Measurements from ENCODE around the gene SLC35B3. TPM values are rescaled to one million over a fixed set of nuclear protein-coding genes. Genes with fewer than 3 reads are reported as not detected.

Gene SLC35B3
- total and polyA plus RNA-seq, 2 of the 8 experiments (the other 6 are each of a cell fraction or from before 2014, with no cell fraction given), result 5.5 to 9.8 TPM

- no peak overlapping the region for H3K14ac ChIP-seq (ENCODE audit: insufficient read length)
- H3K18ac ChIP-seq (ENCODE audit: extremely low read depth, low read length), result no peak overlapping the region
- H3K9me3 ChIP-seq (ENCODE audit: insufficient read depth in 2 of 2, low read depth in 1 of 2, low read length in 1 of 2), result 0 out of 4 replicates have a peak, but pooled peaks cover 0 to 5% of the 10 kb centered on the region in 2 experiments
- 94% methylated on average over 4 of the region's 4 CpGs; no CpG with 5 or more reads in 1 of the 2 experiments for WGBS, 2 experiments (ENCODE audit: extremely low coverage in 1 of 2, insufficient coverage in 1 of 2, insufficient read length in 1 of 2, insufficient replicate concordance in 2 of 2, low coverage in 1 of 2, low lambda C conversion rate in 2 of 2, missing lambda C conversion rate in 1 of 2)
- H3K56ac ChIP-seq (replicated peaks; ENCODE audit: insufficient read length, low read depth, low read length), result no peak overlapping the region
- no peak overlapping the region for H2BK5ac ChIP-seq (ENCODE audit: low read depth, low read length)
- no peaks in the 10 kb centered on the region for H3K36me3 ChIP-seq (ENCODE audit: control insufficient read depth in 2 of 4, insufficient read depth in 4 of 4, low read length in 3 of 4)
- H3K27ac ChIP-seq (ENCODE audit: low read depth, low read length), result no peak overlapping the region
- H3K4me3 ChIP-seq (ENCODE audit: extremely low read depth in 1 of 4, insufficient read depth in 2 of 4, low read depth in 3 of 4, low read length in 4 of 4), result no peak overlapping the region
- no peak overlapping the region for H2BK20ac ChIP-seq (ENCODE audit: low read length)
- no peak overlapping the region for H3K23ac ChIP-seq (ENCODE audit: insufficient read length)
- H4K20me1 ChIP-seq (replicated peaks in 1 of 2; ENCODE audit: control insufficient read depth in 1 of 2, insufficient read depth in 2 of 2, low read length in 2 of 2), result no peaks in the 10 kb centered on the region
- no peak overlapping the region for H2BK12ac ChIP-seq (ENCODE audit: low read depth, low read length)
- H3K9ac ChIP-seq (replicated peaks in 1 of 4; ENCODE audit: extremely low read depth in 1 of 4, low read depth in 3 of 4, low read length in 3 of 4), result no peak overlapping the region
- POLR2A ChIA-PET (ENCODE audit: partially characterized antibody), result no interaction called here
- DNase-seq (ENCODE audit: low read depth in 1 of 2, low spot score in 2 of 2) (no peak), FAIRE-seq (no peak)
- no peaks in the 10 kb centered on the region for H3K27me3 ChIP-seq (replicated peaks in 1 of 4; ENCODE audit: control insufficient read depth in 3 of 4, extremely low read depth in 1 of 4, insufficient read depth in 3 of 4, low read length in 3 of 4)
- H4K91ac ChIP-seq (replicated peaks; ENCODE audit: insufficient read length, low read length), result no peak overlapping the region
- no peak overlapping the region for H2BK120ac ChIP-seq (replicated peaks; ENCODE audit: low read depth, low read length)
- H3K4me1 ChIP-seq (replicated peaks in 1 of 4; ENCODE audit: control insufficient read depth in 3 of 4, insufficient read depth in 4 of 4, low read length in 3 of 4), result no peaks in the 10 kb centered on the region
- H3K4ac ChIP-seq (replicated peaks; ENCODE audit: insufficient read length, low read depth, low read length), result no peak overlapping the region
- H4K8ac ChIP-seq (ENCODE audit: extremely low read depth, insufficient read depth, low read length), result no peak overlapping the region
- no peaks in the 10 kb centered on the region for H3K23me2 ChIP-seq (ENCODE audit: low read depth, low read length)
- H3K4me2 ChIP-seq (ENCODE audit: insufficient read depth in 1 of 2, low read depth in 2 of 2, low read length in 2 of 2), result no peak overlapping the region
- no peak overlapping the region for H2AFZ ChIP-seq (ENCODE audit: low read length)
- H3K79me2 ChIP-seq (ENCODE audit: control insufficient read depth in 1 of 2, insufficient read depth in 2 of 2, low read length in 2 of 2), result no peaks in the 10 kb centered on the region
- H2BK15ac ChIP-seq (ENCODE audit: low read length), result no peak overlapping the region
- CTCF ChIA-PET (ENCODE audit: partially characterized antibody), result interaction anchor here (0.5 to 0.8 kb wide), 2 partner anchors 22 to 72 kb away, joined by 3 to 4 read pairs; no protein-coding TSS in a partner anchor
- H4K5ac ChIP-seq (ENCODE audit: insufficient read length, low read depth, low read length), result no peak overlapping the region
- no peaks in the 10 kb centered on the region for H3K79me1 ChIP-seq (ENCODE audit: low read depth, low read length)
- H2AK5ac ChIP-seq (ENCODE audit: low read depth, low read length), result no peak overlapping the region
- TF ChIP-seq JUN (IDR thresholded peaks at IDR 0.05; ENCODE audit: low read depth, low read length) (no peak), KDM1A (IDR thresholded peaks at IDR 0.05; ENCODE audit: borderline replicate concordance, low read length) (no peak), KDM4A (IDR thresholded peaks at IDR 0.05; ENCODE audit: low read depth, low read length, severe bottlenecking) (no peak), BRCA1 (IDR thresholded peaks at IDR 0.05; ENCODE audit: low read depth, low read length) (no peak), SIX5 (IDR thresholded peaks at IDR 0.05; ENCODE audit: low read depth, low read length) (no peak), GTF2F1 (IDR thresholded peaks at IDR 0.05; ENCODE audit: borderline replicate concordance, low read depth, low read length) (no peak), MAFK (IDR thresholded peaks at IDR 0.05; ENCODE audit: low read depth, low read length) (no peak), SRF (IDR thresholded peaks at IDR 0.05; ENCODE audit: low read depth, low read length) (no peak), JUND (IDR thresholded peaks at IDR 0.05; ENCODE audit: low read length) (no peak), RXRA (IDR thresholded peaks at IDR 0.05; ENCODE audit: insufficient read depth, low read depth, low read length) (no peak), ZNF274 (IDR thresholded peaks at IDR 0.05; ENCODE audit: borderline replicate concordance, extremely low read depth, low read length) (no peak), TBP (IDR thresholded peaks at IDR 0.05; ENCODE audit: low read depth, low read length) (no peak), ATF2 (IDR thresholded peaks at IDR 0.05; ENCODE audit: low read length) (no peak)
Observed at GRCh38 chr6:8375916-8376315, 59.4 kb downstream of the SLC35B3 start.

Data from H1 (cell line).